IPS-18c (cell line): ENCODE measurements around the gene IER5L.

Experiments
- H3K4me3 ChIP-seq: 2 replicates; pipeline ENCODE4 v1.7.0; 2013; ENCODE audit warnings: low read depth, mild to moderate bottlenecking, low read length, moderate library complexity; ENCODE audit not compliant: insufficient read depth
- H3K9me3 ChIP-seq: one replicate; pipeline ENCODE4 v1.6.1; 2013; ENCODE audit warnings: mild to moderate bottlenecking, low read length, moderate library complexity; ENCODE audit not compliant: control insufficient read depth, insufficient read depth

The IER5L gene

DNA sequence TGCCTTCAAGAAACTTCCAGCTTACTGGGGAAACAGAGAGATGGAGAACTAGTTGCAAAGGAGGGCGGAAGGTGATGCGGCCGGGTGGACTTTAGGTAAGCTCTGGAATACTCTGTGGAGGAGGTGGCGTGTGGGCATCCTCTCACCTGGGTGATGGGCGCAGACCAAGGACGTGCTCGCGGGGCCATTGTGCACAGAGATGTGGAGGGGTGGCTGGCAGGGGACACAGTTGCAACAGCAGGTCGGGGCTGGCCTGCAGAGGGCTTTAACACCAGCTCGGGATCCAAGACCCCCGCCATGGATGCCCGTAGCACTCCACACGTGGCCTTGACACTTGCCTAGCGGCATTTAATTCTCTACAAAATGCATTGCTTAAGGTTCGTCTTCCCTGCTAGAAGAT lies 26.6 kb downstream of the IER5L start:
- no peaks in the 10 kb centered on the region for H3K9me3 ChIP-seq
- H3K4me3 ChIP-seq: no peak overlapping the region

DNA sequence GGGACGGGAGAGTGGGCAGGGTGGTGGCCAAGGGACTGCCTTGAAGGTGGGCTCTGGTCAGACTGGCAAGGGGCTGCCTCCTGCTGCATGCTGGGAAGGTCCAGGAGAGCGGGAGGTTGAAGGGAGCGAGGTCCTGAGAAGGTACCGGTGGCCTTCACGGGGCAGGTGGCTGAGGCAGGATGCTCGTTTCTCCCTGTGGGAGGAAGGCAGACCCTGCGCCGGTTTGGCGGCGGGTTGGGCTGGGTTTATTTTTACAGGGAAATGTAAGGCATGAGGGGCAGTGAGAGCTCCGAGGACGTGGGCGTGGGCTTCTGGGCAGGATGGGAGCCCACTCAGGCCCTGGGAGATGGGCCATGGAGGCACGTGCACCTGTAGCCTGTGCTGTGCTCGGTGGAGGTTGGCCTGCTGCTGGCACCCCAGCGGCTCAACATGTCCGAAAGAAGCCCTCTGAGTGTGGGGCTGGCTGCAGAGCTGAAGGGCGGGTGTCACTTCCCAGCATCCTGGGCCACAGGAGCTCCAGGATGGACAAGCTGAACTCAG lies 27.3 kb downstream of the IER5L start:
- Histone ChIP-seq H3K4me3 (no peak overlapping the region), H3K9me3 (no peaks in the 10 kb centered on the region)

DNA sequence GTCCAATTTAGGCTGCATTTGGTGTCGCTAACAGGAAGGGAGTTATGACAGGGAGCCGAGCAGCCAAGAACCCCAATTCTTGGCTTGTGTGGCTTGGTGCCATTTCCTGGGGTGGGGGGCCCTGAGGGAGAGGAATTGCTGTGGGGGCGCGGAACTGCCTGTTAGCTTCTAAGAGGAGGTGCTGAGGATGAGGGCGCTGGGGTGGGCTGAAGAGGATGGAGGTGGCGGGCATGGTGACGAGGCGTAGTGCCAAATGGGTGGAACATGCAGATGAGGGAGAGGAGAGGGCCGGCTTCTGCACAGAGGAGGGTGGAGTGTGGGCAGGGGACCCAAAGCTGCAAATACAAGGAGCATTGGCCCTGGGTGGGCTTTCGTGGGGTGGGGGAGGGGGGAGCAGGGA lies 27.9 kb downstream of the IER5L start:
- no peaks in the 10 kb centered on the region for H3K9me3 ChIP-seq
- H3K4me3 ChIP-seq: no peak overlapping the region

GRCh38 chr9:129149442-129149841 lies 28.6 kb downstream of the IER5L start:
- no peaks in the 10 kb centered on the region for H3K9me3 ChIP-seq

DNA sequence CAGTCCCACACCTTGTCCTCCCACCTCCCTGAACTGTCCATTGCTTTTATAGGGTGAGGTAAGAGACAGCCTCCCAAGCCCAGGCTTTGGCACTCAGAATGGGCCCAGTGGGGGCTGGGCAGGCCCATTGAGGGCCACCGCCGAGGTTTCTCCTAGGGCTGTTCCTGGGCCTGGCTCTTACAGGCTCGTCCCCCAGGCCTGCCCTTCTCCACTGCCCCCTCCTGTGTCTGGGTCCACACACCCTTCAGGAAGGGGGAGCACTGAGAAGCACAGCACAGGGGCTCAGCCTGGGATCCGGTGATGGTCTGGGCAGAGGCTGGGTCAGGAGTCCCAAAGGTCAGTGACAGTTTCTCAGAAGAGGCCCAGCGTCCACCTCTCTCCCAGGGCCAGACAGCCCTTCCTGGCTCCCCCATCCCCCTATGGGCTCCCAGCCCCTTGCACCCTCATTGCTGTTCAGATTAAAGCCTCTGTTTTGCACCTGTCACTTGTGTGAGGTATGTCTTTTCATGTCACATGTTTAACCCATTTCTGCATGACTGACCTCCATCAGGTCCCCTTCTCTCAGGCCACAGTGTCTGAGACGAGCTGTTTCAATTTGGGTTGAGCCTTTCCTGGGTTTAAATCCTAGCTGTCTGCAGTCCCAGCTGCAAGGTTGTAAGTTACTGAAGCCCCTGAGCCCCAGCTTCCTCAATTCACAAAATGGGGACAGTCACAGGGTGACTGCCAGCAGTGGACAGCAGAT lies 29.4 kb downstream of the IER5L start:
- H3K9me3 ChIP-seq: no peaks in the 10 kb centered on the region
- H3K4me3 ChIP-seq: no peak overlapping the region

More at GRCh38 chr9:129149442-129149841, 28.6 kb downstream of the IER5L start:
- H3K4me3 ChIP-seq: no peak overlapping the region

DNA sequence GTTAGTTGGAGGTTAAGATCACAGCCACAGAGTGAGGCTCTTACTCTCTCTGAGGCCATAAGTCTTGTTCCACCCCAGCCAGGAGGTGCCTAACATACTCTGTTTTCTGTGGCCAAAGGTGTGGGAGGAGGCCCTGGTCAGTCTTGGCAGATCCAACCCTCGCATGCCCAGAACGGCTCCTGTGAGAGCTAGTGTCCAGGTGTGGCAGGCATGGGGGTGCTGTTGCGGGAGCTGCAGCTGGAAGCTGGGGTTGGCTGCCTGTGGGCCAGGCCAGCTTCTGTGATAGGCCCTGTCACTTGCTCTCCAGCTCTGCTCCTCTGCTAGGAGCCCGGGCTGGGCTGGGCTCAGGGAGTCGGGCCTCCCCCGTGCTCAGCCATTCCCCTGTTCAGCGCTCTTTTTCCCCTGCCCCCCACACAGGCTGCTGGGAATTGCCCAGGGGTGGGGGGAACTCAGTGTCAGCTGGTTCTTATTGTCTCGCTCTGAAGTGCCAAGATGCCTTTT lies 31.6 kb downstream of the IER5L start:
- H3K4me3 ChIP-seq: no peak overlapping the region
- H3K9me3 ChIP-seq: no peaks in the 10 kb centered on the region

- Histone ChIP-seq H3K9me3 (no peaks in the 10 kb centered on the region), H3K4me3 (no peak overlapping the region)
Measured at GRCh38 chr9:129145841-129146292, 32.2 kb downstream of the IER5L start.

DNA sequence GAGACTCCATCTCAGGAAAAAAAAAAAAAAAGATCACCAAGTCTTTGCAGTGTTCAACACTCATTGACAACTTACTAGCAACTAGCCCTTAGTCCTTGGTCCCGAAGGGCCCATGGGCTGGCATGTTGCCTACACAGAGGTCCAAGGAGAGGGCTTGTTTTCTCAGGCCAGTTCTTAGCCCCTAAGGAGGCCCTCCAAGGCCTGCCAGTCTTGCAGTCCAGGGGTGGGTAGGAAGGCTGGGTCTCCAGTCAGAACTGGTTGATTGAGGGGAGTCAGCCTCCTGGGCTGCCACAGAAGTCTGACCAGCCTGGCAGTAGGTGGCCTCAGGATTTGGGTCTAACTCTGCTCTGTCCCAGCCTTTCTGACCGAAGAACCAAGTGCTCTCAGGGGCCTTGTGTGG lies 32.7 kb downstream of the IER5L start:
- Histone ChIP-seq H3K4me3 (no peak overlapping the region; the same call in 1 of the 2 replicates), H3K9me3 (no peaks in the 10 kb centered on the region)

DNA sequence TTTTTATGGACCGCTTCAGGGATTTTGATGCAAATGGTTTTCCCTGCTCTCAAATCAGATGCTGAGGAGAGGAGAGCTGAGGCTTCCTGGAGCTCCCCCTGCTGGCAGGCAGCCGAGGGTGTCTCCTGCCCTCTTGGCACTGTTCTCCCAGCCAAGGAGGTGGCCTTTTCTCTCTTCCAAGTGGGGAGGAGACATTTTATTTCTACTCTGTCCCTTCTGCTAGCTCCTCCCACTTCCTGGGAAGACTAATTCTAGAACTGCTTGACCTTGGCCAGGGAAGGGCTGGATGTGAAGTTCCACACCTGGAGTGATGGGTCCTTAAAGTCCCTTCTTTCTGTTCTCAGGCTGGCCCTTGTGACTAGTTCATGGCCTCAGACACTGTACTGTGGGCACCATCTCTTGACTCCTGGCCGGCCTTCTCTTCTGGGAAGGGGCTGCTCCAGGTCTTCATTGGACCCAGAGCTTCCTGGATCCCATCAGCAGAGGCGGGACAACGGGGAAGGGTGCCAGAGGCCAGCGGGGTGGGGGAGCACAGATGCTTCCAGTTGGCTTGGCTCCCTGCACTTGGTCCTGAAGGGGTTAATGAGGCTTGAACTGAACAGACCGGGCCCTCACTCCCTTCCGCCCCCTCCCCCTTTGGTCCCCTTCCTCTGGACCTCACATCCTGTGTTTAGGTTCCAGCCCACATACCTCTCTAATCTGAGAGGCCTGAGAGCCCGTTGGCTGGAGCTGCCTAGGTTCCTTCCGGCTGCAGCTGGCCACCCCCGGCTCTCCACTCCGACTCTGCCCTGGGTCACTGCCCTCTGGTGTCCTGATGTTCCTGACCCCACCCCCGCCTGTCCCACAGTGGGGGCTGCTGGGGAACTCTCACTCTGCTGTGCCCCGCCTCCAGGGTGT lies 34.8 kb downstream of the IER5L start:
- Histone ChIP-seq H3K4me3 (no peak overlapping the region), H3K9me3 (no peaks in the 10 kb centered on the region)

GRCh38 chr9:129142138-129142935 lies 35.7 kb downstream of the IER5L start:
- H3K9me3 ChIP-seq: no peaks in the 10 kb centered on the region
- no peak overlapping the region for H3K4me3 ChIP-seq

DNA sequence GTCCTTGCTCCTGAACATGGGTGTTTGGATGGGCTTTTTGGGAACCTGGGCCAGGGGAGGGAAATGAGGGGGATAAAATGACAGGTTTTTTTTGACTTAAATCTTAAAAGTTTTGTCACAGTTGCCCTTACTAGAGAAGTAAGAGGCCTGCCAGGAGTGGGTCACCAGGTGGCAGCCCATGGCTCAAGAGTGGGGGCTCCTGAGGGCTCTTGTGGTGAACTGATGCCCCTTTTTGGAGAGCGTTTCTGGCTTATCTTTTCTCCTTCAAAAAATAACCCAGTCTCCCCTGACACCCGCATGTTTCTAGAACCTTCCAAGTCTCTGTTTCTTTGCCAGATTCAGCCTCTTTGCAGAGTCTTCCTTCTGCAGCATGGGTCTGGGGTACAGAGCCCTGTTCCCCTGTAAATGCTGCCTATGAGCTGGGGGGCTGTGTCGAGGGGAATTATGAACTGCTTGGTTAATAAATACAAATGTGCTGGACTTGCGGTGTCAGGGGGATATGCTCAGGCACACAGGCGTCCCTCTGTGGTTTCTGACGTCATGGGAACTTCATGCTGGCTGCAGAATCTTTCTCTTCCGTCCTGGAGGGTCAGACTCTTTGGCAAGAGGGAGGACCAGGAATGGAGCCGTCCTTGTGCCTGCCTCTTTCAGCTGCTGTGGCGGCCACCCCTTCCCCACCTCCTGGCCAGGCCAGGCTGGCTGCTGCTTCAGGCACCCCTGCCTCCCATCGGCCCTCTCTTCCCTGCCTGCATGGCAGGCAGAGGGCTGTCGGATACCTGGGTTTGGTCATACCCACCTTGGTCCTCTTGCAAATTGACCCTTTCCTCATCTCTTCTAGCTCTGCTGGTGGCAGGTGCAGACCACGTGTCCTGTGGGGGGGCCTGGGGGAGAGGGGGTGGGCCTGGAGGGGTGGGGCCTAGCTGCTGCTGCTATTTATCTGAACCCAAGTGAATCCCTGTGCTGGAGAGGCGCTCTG lies 36.7 kb downstream of the IER5L start:
- Histone ChIP-seq H3K9me3 (no peaks in the 10 kb centered on the region), H3K4me3 (peak overlapping the region; percentile 34)

DNA sequence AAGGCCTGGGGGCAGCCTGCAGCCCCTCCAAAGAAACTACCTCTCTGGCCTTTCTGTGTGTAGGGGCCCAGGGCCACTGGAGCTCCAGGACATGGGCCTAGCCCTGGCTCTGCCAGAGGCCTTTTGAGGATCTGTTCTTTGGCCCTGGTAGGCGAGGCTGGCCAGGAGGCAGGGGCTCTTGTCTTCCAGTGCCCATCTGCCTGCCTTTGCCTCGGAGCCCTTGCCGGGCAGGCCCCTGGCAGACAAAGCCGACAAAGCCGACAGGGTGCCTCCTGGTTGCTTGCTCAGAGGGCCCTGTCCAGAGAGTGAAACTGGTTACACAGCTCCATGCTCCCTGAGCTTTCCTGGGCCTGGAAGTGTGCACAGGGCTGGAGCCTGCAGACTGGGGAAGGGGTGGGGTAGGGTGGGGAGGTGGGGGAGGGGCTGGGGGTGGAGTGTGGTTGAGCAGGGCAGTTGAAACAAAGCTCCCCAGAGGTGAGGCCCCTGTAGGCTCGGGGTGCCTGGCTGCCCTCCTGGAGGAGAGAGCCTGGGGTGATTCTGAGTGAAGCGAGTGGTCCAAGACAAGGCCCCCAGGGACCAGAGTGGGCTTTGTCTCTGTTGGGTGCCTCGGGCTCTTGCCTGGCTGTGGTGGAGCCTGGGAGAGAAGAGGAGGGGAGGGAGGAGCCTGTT lies 37.5 kb downstream of the IER5L start:
- H3K4me3 ChIP-seq: peak overlapping the region; percentile 53
- no peaks in the 10 kb centered on the region for H3K9me3 ChIP-seq

DNA sequence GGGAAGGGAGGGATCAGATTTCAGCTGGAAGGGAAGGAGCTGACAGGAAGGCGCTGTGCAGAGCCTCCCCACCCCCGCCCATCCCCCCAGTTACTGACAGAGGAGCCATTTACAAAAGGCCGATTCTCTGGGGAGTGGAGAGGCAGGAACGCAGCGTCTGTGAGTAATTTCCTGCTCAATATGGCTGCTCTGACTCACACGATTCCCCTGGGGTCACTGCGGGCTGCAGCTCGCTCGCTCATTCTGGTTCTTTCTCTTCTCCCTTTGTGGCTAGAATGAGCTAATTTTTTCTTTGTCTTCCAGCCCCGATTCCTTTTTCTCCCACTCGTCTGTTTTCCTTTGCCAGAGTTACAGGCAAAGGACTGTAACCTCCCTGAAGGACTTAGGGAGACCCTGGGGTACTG lies 38.1 kb downstream of the IER5L start:
- Histone ChIP-seq H3K9me3 (no peaks in the 10 kb centered on the region), H3K4me3 (peak overlapping the region; percentile 53)

DNA sequence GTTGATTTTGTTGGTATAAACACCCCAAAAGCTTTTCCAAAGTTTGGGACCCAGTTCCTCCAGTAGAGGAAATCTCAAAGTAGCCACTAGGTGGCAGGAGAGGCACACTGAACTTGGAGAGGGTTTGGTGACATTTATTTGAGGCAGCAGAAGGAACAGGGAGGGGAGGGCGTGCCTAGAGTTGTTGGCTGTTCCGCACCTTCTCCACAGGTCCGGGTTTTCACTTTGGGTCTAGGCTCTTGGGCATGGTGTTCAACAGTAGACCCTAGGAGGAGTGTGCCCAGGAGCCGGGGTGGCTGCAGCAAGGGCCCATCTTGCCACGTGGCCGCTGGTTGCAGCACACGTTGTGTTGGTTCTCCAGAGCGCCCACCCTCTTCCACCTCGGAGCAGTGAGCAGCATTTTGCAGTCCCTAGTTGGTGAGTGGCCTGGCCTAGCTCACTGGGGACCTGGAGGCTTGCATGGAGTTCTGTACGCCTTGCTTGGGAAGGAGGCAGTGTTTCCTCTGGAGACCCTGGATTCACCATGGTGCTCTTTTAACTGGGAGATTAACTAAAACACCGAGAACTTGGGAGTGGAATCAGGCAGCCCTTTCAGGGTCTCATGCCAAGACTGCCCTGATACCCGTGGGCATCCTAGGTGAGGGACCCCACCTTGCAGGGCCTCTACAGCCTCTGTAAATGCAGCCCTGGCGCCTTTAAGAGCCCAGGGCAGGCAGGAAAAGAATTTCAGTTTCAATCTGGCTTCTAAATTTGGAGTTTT lies 38.6 kb downstream of the IER5L start:
- H3K9me3 ChIP-seq: no peaks in the 10 kb centered on the region
- peak overlapping the region; percentile 32 for H3K4me3 ChIP-seq
